Measurements from ENCODE around the gene GALT.
A peak's percentile ranks its signal among the peaks of the same experiment; 100 is the strongest.

Gene GALT

DNA sequence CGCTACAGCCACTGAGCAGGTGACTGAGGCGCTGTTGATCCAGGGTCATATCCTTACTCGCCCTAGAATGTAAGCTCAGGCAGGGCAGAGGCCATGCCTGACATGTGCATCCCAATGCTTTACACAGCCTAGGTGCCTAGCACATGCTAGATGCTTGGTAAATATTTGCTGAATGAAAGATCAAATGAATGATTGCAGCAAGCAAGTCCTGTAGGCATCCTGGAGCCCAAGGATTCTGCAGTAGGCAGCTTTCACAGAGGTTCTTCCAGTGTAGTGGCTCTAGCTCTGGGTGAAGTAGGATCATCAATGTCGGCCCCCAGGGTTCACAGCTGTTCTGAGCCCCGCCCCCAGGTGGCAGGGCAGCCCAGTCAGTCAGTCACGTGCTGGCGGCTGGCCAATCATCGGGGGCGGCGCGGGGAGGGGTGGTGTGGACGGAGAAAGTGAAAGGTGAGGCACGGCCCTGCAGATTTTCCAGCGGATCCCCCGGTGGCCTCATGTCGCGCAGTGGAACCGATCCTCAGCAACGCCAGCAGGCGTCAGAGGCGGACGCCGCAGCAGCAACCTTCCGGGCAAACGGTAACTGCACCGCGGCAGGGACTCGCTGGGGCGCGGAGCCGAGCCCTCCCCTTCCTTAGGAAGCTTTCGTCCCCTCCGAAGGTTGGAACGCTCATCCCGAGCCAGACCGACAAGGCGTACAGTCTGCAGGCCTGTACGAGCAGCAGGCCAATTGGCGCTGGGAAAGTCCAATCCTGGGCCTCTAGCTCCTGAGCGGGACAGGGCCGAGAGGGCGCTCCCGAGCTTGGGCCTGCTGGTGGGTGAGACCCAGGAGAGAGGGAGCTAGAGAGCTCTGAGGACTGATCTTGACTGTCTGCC is at the start of gene GALT:
GALT (plus strand) TSS at position 465 of the 873 bp plus-strand sequence; CDS start at position 495, 30 bp downstream.
- peak within 1 kb of the TSS; percentile 92 for H3K9ac ChIP-seq (ENCODE audit: insufficient read length, low read depth)

DNA sequence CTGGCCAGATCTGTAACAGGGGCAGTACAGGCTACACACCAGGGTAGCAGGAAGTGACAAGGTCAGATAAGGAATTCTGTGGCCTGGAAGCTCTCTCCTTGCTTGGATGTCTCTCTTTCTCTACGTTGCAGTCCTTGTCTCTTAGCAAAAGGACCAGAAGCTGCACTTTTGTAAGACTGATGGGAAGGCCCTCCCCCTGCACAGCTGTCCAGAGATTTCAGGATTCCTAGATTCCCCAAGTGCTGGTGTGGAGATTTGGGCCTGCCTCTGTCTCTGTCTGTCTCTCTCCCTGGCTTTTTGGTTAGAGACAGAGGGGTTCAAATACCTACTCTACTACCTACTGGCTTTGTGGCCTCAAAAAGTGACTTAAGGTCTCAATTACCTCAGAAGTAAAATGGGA is 46.9 kb upstream of the GALT start:
- TF ChIP-seq ZNF274 (IDR thresholded peaks at IDR 0.05; ENCODE audit: low read depth, low read length) (no peak), YY1 (IDR thresholded peaks at IDR 0.05; ENCODE audit: insufficient read depth, insufficient read length) (no peak), SUZ12 (IDR thresholded peaks at IDR 0.05; ENCODE audit: extremely low read depth, insufficient read depth, insufficient read length) (no peak)
- no peak overlapping the region for H3K9ac ChIP-seq (ENCODE audit: insufficient read length, low read depth)
- H3K4me1 ChIP-seq (ENCODE audit: insufficient read depth, insufficient read length), result peaks cover 12% of the 10 kb centered on the region
- no peaks in the 10 kb centered on the region for H3K27me3 ChIP-seq (ENCODE audit: insufficient read depth, insufficient read length)
- H3K36me3 ChIP-seq (ENCODE audit: insufficient read depth, insufficient read length, low read length), result no peaks in the 10 kb centered on the region
- no peak for DNase-seq (ENCODE audit: low read depth, low spot score)
- H3K4me3 ChIP-seq (ENCODE audit: insufficient read length, low read depth), result no peak overlapping the region
- no peaks in the 10 kb centered on the region for H3K9me3 ChIP-seq (ENCODE audit: insufficient read depth, low read length)

More for the DNA sequence above, at the start of gene GALT:
- Histone ChIP-seq H3K27me3 (ENCODE audit: insufficient read depth, insufficient read length) (no peaks in the 10 kb centered on the region), H3K4me1 (ENCODE audit: insufficient read depth, insufficient read length) (peaks cover 16% of the 10 kb centered on the region), H3K4me3 (ENCODE audit: insufficient read length, low read depth) (peak within 1 kb of the TSS; percentile 78), H3K36me3 (ENCODE audit: insufficient read depth, insufficient read length, low read length) (peaks cover 39% of the 10 kb centered on the region), H3K9me3 (ENCODE audit: insufficient read depth, low read length) (no peaks in the 10 kb centered on the region)
- TF ChIP-seq YY1 (IDR thresholded peaks at IDR 0.05; ENCODE audit: insufficient read depth, insufficient read length), result no peak
- no peak for TF ChIP-seq SUZ12 (IDR thresholded peaks at IDR 0.05; ENCODE audit: extremely low read depth, insufficient read depth, insufficient read length)
- TF ChIP-seq ZNF274 (IDR thresholded peaks at IDR 0.05; ENCODE audit: low read depth, low read length), result no peak
- peak; percentile 84 for DNase-seq (ENCODE audit: low read depth, low spot score)

DNA sequence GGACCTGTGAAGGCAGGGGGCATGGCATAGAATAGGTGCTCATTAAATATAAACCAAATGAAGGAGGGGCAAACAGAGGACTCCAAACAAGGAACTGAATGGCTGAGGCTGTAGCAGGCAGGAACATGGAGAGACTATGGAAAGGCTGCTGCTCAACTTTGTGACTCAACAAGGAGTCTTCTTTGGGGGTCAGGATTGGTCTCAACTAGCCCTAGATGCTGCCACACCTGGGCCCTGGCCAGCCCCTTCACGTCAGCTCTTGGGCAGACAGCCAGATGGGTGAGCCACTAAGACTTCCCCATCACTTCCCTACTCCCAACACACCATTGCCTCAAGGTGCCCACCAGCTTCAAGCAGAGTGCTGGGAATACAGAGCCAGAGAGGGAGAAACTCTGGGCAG is 45.6 kb upstream of the GALT start:
- TF ChIP-seq SUZ12 (IDR thresholded peaks at IDR 0.05; ENCODE audit: extremely low read depth, insufficient read depth, insufficient read length) (no peak), YY1 (IDR thresholded peaks at IDR 0.05; ENCODE audit: insufficient read depth, insufficient read length) (no peak), ZNF274 (IDR thresholded peaks at IDR 0.05; ENCODE audit: low read depth, low read length) (no peak)
- peaks cover 12% of the 10 kb centered on the region for H3K4me1 ChIP-seq (ENCODE audit: insufficient read depth, insufficient read length)
- no peaks in the 10 kb centered on the region for H3K27me3 ChIP-seq (ENCODE audit: insufficient read depth, insufficient read length)
- H3K9me3 ChIP-seq (ENCODE audit: insufficient read depth, low read length), result no peaks in the 10 kb centered on the region
- DNase-seq (ENCODE audit: low read depth, low spot score), result no peak
- H3K36me3 ChIP-seq (ENCODE audit: insufficient read depth, insufficient read length, low read length), result no peaks in the 10 kb centered on the region
- H3K4me3 ChIP-seq (ENCODE audit: insufficient read length, low read depth), result no peak overlapping the region
- H3K9ac ChIP-seq (ENCODE audit: insufficient read length, low read depth), result no peak overlapping the region

DNA sequence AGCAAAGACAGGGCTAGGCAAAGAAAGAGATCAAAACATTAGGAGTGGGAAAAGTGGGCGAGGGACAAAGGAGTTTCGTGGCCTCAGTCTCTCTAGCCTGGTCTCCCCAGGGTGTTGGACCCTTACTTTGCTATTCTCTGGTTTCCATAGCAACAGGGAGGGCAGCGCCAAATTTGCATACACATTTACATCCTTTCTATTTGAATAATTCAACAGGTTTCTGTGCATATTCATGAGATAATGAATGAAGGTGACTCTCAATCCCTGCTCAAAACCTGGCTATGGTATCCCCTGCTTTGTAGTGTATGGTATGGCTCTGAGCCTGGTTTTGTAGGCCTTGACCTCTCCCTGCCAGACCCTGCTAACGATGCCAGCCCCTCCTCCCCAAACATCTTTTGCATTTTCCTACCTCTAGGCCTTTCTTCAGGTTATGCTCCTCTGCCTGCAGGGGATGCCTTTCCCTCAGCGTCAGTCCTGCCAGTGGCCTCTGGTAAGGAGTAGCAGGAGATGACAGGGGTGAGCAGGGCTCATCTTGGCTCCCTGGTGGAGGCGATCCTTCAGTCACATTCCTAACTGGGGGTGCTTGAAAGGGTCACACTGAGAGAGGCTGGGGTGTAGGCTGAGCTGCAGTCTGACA is 44.4 kb upstream of the GALT start:
- no peaks in the 10 kb centered on the region for H3K27me3 ChIP-seq (ENCODE audit: insufficient read depth, insufficient read length)
- H3K4me3 ChIP-seq (ENCODE audit: insufficient read length, low read depth), result no peak overlapping the region
- H3K36me3 ChIP-seq (ENCODE audit: insufficient read depth, insufficient read length, low read length), result no peaks in the 10 kb centered on the region
- no peaks in the 10 kb centered on the region for H3K9me3 ChIP-seq (ENCODE audit: insufficient read depth, low read length)
- H3K4me1 ChIP-seq (ENCODE audit: insufficient read depth, insufficient read length), result peaks cover 12% of the 10 kb centered on the region
- DNase-seq (ENCODE audit: low read depth, low spot score), result no peak
- TF ChIP-seq SUZ12 (IDR thresholded peaks at IDR 0.05; ENCODE audit: extremely low read depth, insufficient read depth, insufficient read length) (no peak), YY1 (IDR thresholded peaks at IDR 0.05; ENCODE audit: insufficient read depth, insufficient read length) (no peak), ZNF274 (IDR thresholded peaks at IDR 0.05; ENCODE audit: low read depth, low read length) (no peak)
- H3K9ac ChIP-seq (ENCODE audit: insufficient read length, low read depth), result no peak overlapping the region

DNA sequence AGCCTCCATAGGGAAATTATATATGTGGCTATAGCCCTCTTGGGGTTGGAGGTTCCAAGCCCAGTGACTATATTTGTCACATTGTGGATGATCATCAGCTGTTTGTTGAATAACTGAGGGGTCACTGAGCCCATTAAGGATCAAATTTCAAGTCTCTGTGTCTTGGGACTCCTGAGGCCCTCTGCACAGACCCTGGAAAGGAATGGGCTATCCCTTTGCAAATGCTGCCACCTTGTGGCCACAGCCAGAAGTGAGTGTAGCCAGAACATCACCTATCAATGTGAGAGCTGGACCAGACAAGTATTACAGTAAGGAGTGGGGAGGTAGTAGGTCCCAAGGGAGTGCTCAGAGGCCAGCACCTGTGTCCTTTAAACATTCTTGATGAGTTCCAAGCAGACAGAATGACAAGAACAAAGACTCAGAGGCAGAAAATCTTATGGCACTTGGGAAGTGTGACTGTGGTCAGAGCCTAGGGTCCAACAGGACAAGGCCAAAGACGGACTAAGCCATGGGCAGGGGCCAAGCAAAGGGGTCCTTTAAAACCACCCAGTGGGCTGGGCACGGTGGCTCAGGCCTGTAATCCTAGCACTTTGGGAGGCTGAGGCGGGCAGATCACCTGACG is 42.8 kb upstream of the GALT start:
- Histone ChIP-seq H3K36me3 (ENCODE audit: insufficient read depth, insufficient read length, low read length) (no peaks in the 10 kb centered on the region), H3K27me3 (ENCODE audit: insufficient read depth, insufficient read length) (no peaks in the 10 kb centered on the region), H3K9ac (ENCODE audit: insufficient read length, low read depth) (no peak overlapping the region), H3K9me3 (ENCODE audit: insufficient read depth, low read length) (no peaks in the 10 kb centered on the region), H3K4me3 (ENCODE audit: insufficient read length, low read depth) (no peak overlapping the region), H3K4me1 (ENCODE audit: insufficient read depth, insufficient read length) (peaks cover 15% of the 10 kb centered on the region)
- TF ChIP-seq SUZ12 (IDR thresholded peaks at IDR 0.05; ENCODE audit: extremely low read depth, insufficient read depth, insufficient read length), result no peak
- no peak for TF ChIP-seq YY1 (IDR thresholded peaks at IDR 0.05; ENCODE audit: insufficient read depth, insufficient read length)
- no peak for TF ChIP-seq ZNF274 (IDR thresholded peaks at IDR 0.05; ENCODE audit: low read depth, low read length)
- DNase-seq (ENCODE audit: low read depth, low spot score), result peak; percentile 68

DNA sequence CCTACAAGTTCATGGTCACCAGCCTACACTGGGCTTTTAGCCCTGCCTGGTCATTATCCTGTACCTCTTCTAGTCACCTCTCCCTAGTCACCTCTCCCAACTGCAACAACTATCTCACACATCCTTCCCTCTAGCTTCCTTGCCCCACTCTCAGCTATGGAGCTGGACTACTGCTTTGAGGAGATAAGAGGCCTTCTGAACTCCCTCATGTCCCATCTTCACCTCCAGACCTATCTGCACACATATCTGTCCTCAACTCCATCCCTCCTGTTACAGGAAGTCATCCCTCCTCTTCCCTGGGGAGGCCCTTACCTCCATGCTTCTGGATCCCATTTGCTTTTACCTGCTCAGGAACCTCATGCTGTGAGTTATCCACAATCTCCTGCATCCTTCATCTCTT is 40.3 kb upstream of the GALT start:
- Histone ChIP-seq H3K9ac (ENCODE audit: insufficient read length, low read depth) (no peak overlapping the region), H3K36me3 (ENCODE audit: insufficient read depth, insufficient read length, low read length) (peaks cover 18% of the 10 kb centered on the region), H3K4me1 (ENCODE audit: insufficient read depth, insufficient read length) (peaks cover 26% of the 10 kb centered on the region), H3K9me3 (ENCODE audit: insufficient read depth, low read length) (no peaks in the 10 kb centered on the region), H3K4me3 (ENCODE audit: insufficient read length, low read depth) (no peak overlapping the region), H3K27me3 (ENCODE audit: insufficient read depth, insufficient read length) (no peaks in the 10 kb centered on the region)
- DNase-seq (ENCODE audit: low read depth, low spot score), result no peak
- TF ChIP-seq YY1 (IDR thresholded peaks at IDR 0.05; ENCODE audit: insufficient read depth, insufficient read length) (no peak), ZNF274 (IDR thresholded peaks at IDR 0.05; ENCODE audit: low read depth, low read length) (no peak), SUZ12 (IDR thresholded peaks at IDR 0.05; ENCODE audit: extremely low read depth, insufficient read depth, insufficient read length) (no peak)

DNA sequence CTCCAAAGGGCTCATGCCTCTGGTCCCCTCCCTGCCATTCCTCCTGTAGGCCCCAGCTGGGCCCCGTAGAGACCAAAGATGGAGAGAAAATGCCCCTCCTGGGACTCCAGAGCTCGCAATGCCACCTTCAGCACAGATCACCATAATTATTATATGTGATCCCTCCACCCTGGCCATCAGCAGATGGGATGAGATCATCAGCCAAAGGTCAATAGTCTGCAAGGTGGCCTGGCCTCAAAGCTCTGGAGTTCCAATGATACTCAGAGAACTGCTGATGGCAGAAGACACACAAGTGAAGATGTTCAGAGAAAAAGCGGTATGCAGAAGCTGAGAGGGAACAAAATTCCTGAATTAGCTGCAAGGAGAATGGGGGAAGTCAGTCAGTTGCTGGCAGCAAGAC is 39.6 kb upstream of the GALT start:
- peaks cover 24% of the 10 kb centered on the region for H3K4me1 ChIP-seq (ENCODE audit: insufficient read depth, insufficient read length)

More for the DNA sequence above, 39.6 kb upstream of the GALT start:
- TF ChIP-seq ZNF274 (IDR thresholded peaks at IDR 0.05; ENCODE audit: low read depth, low read length) (no peak), SUZ12 (IDR thresholded peaks at IDR 0.05; ENCODE audit: extremely low read depth, insufficient read depth, insufficient read length) (no peak), YY1 (IDR thresholded peaks at IDR 0.05; ENCODE audit: insufficient read depth, insufficient read length) (no peak)
- Histone ChIP-seq H3K4me3 (ENCODE audit: insufficient read length, low read depth) (no peak overlapping the region), H3K9ac (ENCODE audit: insufficient read length, low read depth) (no peak overlapping the region), H3K9me3 (ENCODE audit: insufficient read depth, low read length) (no peaks in the 10 kb centered on the region), H3K27me3 (ENCODE audit: insufficient read depth, insufficient read length) (no peaks in the 10 kb centered on the region), H3K36me3 (ENCODE audit: insufficient read depth, insufficient read length, low read length) (peaks cover 18% of the 10 kb centered on the region)
- DNase-seq (ENCODE audit: low read depth, low spot score), result no peak

All from NT2/D1 (cell line).